ENCODE measurements around the gene MRFAP1. TPM values are rescaled to one million over a fixed set of nuclear protein-coding genes. Genes with fewer than 3 reads are reported as not detected.

The MRFAP1 gene
- total RNA-seq, 1 donor from 2014 or later, result 184 TPM

DNA sequence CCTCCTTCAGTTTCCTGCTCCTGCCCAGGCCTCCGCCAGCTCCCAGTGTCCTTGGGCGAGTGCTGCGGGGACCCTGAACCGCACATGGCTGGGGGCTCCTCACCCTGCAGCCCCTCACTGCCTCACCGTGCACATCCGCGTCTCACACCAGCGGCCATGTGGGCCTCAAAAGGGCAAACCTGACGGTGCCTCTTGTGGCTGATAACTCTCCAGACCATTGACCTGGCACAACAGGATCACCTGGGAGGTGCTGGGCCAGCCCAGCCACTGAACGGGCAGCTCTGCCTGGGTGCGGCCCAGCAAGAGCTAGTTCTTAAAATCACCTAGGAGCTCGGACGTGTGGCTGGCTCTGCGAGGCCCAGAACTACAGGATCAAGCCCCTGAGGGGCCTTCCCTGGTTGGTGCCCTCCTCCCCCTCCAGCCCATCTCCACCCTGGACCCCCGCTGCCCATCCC lies 49.0 kb downstream of the MRFAP1 start:
- DNase-seq (ENCODE audit: low read depth, low spot score), result no peak

Other genes starting within 250 kb of the MRFAP1 start
- 0.04 TPM in 1 of 2 replicates, not detected in the other for gene PPP2R2C, start 168.1 kb upstream of the MRFAP1 start, total RNA-seq
- 15.3 and 16.3 TPM in 2 replicates for gene MAN2B2, start 65.5 kb upstream of the MRFAP1 start, total RNA-seq
- gene S100P, start 53.2 kb downstream of the MRFAP1 start, total RNA-seq, result 0.07 TPM in 1 of 2 replicates, not detected in the other
- 53.3 and 59.1 TPM in 2 replicates for gene MRFAP1L1, start 69.2 kb downstream of the MRFAP1 start, total RNA-seq
- gene BLOC1S4, start 75.5 kb downstream of the MRFAP1 start, total RNA-seq, result 10.2 and 16.9 TPM in 2 replicates
- gene KIAA0232, start 142.0 kb downstream of the MRFAP1 start, total RNA-seq, result 17.5 and 18.8 TPM in 2 replicates